IPS-NIHi7 (cell line): ENCODE measurements around the gene RANBP2.
A peak's percentile ranks its signal among the peaks of the same experiment; 100 is the strongest.
"Not testable (repeated sequence)": the region's sequence is repeated elsewhere in the genome, so short reads cannot be mapped to it uniquely, and the experiment has no call there.

Experiments used
- DNase-seq: peaks from one replicate; pipeline ENCODE4 v3.0.0; 2012; ENCODE audit warnings: mixed read lengths; ENCODE audit errors: extremely low spot score

The RANBP2 gene

DNA sequence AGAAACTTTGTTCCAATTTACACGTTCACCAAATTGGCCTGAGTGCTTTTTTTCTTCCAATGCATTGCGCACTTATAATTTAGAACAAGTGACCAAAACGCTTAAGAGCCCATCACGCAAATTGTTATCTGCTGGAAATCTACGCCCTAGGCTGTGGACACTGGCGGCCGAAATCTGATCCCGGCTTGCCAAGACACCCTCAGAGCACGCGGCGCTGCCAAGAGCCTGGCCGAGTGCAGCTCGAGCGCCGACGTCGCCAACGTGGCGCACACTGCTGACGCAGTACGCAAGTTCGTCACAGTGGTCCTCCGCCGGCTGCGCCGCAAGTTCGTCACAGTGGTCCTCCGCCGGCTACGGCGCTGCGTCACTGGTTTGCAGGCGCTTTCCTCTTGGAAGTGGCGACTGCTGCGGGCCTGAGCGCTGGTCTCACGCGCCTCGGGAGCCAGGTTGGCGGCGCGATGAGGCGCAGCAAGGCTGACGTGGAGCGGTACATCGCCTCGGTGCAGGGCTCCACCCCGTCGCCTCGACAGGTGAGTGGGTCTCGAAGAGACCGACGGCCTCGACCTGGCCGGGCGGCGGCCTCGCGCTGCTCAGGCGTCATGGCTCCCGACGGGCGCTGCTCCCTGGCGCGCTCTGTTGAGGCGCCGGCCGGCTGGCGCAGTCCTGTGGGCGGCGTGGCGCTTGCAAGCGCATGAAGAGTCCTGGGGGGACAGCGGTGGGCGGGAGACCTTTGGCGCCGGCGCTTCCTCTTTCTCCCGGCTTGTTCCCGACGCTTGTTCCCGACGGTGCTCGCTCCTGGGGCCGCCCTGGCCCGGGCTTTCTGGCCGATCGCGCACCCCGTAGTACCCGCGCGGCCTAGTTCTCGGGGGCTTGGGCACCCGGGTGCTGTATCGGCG is at the start of gene RANBP2:
Gene RANBP2, plus strand, starts transcription at position 334 of the 896 bp plus-strand sequence. Its CDS starts 125 bp downstream, at position 459.
- peak; percentile 92 for DNase-seq

DNA sequence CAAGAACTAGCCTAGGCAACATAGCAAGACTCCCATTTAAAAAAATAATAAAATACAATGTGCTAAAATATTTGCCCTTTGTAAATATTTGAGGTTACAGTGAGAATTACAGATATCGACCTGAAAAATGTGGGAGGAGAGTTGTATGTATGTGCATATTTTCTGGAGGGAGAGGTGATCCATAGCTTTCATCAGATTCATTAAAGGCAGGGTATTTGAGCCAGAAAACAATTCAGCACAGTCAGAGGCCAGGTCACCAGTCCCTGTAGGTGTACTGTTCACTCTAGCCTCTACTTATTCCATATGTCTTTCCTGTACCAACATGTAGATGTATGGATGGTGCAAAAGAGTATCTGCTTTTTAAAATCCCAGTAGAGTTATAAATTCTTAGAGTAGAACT is 49.0 kb upstream of the RANBP2 start:
- DNase-seq: not testable (repeated sequence)

DNA sequence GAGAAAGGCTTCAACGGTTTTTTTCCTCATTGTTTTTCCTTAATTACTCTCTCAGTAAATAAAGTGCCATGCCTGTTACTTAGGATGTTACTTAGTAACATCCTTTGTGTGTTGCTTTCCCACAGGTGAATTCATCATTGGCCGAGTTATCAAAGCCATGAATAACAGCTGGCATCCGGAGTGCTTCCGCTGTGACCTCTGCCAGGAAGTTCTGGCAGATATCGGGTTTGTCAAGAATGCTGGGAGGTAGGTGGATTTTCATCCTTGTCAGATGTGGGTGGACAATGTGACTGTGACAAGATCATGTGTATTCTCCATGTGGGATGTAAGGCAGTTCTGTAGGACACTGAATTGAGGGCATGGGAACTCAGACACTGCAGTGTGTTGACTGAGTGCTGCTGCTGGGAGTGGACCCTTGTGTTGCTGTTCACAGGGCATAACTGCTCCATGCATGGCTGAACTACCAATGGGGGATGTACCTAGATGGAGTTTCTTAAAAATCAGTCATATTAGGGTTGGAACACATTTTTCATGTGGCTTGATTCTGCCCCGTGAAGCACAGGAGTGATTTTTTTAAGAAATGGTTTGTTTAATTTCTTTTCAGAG is 47.0 kb upstream of the RANBP2 start:
- DNase-seq: not testable (repeated sequence)

DNA sequence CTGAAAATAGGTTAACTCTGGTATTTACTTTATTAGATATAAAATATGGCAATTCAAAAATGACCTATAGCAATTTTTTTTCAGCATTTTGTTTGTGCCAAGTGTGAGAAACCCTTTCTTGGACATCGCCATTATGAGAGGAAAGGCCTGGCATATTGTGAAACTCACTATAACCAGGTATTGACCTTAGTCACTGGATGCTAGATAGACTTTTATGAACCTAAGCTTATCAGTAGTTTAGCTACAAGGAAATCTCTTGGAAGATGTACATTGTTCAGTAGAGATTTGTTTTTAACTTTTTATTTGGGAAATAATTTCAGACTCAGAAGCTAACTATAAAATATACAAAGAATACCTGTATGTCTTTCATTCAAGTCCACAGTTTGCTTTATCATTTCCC is 42.8 kb upstream of the RANBP2 start:
- not testable (repeated sequence) for DNase-seq

DNA sequence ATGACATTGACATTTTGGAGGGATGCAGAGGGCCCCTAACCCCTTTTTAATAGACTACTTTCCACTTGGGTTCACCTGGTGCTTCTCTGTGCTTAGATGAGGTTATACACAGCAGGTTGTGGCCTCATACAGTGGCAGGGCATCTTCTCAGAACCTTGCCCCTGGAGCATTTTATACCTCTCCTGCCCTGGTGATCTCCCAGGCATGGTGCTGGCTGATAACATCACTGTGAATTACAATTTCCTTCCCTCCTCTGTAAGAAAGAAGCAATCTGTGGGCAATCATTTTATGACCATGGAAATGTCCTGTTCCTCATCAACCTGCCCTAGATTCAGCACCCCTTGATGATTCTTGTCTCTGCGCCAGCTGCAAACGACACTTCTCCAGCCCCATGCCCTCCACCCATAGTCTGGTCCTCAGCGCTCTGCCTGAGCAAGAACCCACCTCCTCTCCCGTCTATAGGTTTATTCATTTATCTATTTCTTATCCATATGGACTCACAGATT is 42.0 kb upstream of the RANBP2 start:
- DNase-seq: not testable (repeated sequence)

DNA sequence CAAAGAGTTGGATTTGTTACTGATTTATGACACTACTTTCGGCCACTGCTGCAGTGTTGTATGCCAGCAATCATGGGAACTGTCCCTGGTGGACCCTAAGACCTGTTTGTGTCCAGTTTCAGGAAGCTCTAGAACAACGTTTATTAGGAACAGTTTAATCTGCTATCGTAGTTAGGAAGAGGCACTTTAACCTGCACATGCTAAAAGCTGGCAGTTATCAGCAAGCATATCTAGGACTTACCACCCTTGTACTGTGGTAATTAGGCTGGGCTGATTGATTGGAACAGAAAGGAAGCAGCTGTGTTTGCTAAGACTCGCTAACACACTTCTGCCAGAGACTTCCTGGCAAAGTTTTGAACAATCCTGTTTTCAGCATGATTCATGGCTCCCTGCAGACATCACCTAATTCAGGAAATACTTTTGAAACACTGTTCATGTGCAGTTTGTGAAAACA is 41.1 kb upstream of the RANBP2 start:
- not testable (repeated sequence) for DNase-seq

DNA sequence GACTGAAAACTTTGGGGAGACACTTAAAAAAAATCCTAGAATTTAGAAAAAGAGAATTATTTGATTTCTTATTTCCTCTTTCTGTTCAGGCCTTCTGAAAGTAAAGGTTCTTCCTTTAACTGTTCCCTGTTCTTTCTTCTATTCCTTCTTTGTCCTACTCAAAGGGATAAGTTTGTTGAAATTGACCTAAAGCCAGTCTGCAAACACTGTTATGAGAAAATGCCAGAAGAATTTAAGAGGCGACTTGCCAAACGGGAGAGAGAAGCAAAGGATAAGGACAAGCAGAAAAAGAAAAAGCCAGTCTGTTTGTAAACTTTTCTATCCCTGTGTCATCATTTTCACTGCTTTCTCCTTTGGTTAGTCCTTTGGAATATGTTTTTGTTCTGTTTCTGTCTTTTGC is 38.5 kb upstream of the RANBP2 start:
- not testable (repeated sequence) for DNase-seq

DNA sequence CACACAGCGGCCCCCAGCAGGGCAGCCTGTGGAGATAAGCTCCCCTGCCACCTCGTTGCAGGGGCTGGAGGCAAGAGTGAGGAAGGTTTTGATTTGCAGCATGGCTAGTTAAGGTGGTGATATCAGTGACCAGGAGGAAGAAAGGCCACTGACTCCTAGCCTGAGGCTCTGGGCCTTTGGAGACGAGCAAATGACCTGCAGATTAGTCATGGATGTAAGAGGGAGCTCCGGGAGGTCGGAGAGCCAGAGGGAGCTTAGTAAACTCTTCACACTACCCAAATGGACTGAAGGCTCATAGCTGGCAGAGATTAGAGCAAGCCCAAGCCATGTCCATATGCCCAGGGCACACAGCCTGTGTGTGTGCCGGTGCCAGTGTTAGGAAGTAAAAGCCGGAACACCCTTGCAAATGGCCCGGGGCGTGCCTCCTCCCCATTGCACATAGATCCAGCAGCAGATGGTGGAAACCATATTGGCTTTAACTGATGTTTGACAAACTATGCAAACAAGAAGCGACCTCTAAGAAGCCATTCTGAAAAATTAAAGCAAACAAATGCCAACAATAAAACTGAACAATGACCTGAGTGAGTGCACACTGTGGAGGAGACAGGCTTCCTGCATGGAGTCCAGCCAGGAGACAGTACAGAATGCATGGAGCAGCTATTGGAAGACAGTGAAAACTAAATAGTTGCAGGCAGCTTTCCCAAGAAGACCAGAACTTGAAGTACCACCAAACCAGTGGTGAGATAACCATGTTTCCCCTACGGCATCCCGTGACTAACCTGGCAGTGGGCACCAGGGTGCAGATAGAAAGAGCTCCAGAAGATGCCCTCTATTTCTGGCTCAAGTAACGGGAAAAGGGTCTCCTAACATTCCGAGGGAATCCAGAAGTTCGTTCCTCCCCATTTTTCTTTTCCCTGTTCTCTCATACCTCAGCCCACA is 30.2 kb upstream of the RANBP2 start:
- not testable (repeated sequence) for DNase-seq

DNA sequence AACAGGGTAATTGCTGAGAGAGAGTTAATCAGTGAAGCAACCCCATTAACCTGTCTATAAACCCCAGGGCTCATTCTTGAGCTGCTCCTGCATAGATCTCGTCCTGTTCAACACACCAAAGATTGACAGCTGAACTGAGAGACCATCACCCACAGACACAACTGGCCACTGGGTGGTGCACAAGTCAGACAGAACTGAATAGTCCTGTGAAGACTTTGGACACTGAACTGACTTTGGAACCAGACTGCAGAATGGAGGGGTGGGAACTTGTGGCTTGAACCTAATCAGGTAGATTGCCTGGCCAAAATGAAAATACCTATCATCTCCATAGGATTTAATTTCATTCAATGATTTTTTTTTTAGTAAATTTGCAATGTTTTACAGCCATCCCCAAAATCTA is 29.3 kb upstream of the RANBP2 start:
- DNase-seq: not testable (repeated sequence)

DNA sequence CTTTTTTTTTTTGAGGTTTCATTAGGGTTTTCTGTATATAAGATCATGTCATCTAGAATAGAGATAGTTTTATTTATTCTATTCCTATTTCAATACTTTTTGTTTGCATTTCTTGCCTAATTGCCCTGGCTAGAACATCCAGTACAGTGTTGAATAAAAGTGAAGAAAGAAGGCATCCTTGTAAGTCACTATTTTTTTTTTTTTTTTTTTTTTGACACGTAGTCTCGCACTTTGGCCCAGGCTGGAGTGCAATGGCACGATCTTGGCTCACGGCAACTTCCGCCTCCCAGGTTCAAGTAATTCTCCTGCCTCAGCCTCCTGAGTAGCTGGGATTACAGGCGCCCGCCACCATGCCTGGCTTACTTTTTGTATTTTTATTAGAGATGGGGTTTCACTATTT is 27.8 kb upstream of the RANBP2 start:
- no peak for DNase-seq

DNA sequence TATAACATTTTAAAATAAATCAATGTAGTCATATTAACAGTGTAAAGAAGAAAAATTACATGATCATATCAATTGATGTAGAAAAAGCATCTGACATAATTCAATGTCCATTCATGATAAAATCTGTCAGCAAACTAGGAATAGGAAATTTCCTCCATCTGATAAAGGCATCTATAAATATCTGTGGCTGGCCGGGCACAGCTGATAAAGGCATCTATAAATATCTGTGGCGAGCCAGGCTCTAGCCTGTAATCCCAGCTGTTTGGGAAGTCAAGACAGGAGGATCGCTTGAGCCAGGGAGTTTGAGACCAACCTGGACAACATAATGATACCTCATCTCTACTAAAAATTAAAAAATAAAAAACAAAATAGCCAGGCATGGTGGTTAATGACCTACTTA is 18.1 kb upstream of the RANBP2 start:
- no peak for DNase-seq

DNA sequence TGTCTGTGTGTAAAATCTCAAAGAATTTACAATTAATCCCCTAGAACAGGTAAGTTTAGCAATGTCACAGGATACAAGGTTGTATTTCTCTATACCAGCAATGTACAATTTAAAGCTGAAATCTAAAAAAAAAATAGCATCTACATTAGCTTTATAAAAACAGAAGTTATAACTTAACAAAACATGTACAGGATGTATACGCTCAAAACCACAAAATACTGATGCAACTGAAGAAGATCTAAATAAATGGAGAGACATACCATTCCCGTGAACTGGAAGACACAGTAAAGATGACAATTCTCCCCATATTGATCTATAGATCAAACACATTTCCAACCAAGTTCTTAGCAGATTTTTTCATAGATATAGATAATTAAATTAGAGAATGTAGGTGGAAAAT is 17.5 kb upstream of the RANBP2 start:
- DNase-seq: no peak

DNA sequence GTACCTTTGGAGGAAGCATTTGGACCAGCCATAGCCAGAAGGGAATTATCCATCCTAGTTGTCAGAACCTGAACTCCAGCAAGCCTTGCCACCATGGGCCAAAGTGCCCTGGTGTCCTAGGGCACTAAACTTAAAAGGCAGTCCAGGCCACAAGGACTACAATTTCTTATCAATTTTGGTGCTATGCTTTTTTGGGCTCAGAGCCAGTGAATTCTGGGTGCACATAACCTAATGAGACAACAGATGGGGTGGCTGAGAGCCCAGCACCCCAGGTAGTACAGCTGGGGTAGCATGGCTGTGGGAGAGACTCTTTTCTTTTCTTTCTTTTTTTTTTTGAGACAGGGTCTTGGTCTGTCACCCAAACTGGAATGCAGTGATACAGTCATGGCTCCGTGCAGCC is 14.4 kb upstream of the RANBP2 start:
- no peak for DNase-seq

DNA sequence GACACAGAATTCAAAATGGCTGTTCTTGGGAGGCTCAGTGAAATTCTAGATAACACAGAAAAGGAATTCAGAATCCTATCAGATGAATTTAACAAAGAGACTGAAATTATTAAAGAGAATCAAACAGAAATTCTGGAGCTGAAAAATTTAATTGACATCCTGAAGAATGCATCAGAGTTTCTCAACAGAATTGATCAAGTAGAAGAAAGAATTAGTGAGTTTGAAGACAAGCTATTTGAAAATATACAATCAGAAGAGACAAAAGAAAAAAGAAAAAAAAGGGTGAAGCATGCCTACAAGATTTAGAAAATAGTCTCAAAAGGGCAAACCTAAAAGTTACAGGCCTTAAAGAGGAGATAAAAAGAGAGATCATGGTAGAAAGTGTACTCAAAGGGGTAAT is 12.0 kb upstream of the RANBP2 start:
- DNase-seq: no peak

DNA sequence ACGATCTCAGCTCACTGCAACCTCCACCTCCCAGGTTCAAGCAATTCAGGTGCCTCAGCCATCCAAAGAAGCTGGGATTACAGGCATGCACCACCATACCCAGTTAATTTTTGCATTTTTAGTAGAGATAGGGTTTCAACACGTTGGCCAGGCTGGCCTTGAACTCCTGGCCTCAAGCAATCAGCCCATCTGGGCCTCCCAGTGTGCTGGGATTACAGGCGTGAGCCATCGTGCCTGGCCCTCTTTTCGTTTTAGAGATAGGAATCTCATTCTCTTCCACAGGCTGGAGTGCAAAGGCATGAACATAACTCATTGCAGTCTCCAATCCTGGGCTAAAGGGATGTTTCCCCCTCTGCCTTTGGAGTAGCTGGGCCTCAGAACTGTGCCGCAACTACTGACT is 2.3 kb upstream of the RANBP2 start:
- DNase-seq: not testable (repeated sequence)

DNA sequence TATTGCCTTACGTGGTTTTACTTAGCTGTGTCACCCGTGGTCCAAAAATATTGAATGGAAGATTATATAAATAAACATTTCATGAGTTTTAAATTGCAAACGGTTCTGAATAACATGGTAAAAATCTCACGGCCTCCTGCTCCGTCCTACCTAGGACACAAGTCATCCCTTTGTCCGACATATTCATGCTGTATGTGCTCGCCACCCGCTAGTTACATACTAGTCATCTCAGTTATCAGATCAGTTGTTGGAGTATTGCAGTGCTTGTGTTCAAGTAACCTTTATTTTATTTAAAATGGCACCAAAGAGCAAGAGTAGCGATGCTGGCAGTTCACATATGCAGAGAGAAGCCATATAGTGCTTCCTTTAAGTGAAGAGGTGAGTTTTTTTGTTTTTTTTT is 6.8 kb downstream of the RANBP2 start:
- DNase-seq: not testable (repeated sequence)

DNA sequence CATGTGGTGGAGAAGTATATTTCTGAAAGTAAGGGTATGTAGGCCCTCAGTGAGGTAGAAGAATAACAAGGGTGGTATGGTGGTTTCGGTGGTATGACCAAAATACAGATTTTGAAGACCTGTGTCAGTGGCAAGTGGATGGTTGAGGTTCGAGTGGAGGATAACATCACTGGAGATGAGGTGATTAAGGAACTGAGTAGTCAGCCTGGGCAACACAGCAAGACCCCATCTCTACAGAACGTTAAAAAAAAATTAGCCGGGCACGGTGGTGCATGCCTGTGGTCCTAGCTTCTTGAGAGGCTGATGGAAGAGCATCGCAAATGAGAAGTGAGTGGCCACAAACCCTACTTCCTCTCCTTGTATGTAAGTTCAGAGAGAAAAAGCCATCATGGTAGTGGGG is 15.4 kb downstream of the RANBP2 start:
- DNase-seq: not testable (repeated sequence)

DNA sequence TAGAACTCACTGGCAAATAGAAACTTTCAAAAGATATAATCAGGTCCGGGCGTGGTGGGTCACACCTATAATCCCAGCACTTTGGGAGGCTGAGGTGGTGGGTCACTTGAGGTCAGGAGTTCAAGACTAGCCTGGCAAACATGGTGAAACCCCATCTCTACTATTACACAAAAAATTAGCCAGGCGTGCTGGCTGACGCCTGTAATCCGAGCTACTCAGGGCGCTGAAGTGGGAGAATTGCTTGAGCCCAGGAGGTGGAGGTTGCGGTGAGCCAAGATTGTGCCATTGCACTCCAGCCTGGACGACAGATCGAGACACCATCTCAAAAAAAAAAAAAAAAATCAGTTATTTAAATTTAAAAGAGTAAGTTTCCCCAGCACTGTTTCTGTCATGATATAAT is 38.7 kb downstream of the RANBP2 start:
- DNase-seq: not testable (repeated sequence)

DNA sequence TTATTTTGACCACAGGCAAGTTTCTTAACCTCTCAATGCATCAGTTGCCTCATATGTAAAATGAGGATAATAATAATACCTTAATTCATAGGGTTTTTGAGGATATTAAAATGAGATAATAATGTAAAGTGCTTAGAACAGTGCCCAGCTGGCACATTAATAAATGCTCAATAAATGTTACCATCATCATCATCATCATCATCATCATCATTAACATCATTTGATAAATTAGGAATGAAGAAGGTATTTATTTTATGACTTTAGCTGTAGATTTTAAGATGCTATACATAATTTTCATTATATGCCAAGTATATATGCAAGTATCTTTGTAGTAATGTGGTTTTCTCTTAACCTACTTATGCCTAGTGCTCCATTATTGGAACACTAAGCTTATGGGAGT is 43.3 kb downstream of the RANBP2 start:
- not testable (repeated sequence) for DNase-seq

DNA sequence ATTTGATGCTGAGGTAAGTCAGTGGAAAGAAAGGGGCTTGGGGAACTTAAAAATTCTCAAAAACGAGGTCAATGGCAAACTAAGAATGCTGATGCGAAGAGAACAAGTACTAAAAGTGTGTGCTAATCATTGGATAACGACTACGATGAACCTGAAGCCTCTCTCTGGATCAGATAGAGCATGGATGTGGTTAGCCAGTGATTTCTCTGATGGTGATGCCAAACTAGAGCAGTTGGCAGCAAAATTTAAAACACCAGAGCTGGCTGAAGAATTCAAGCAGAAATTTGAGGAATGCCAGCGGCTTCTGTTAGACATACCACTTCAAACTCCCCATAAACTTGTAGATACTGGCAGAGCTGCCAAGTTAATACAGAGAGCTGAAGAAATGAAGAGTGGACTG is 47.4 kb downstream of the RANBP2 start:
- not testable (repeated sequence) for DNase-seq

DNA sequence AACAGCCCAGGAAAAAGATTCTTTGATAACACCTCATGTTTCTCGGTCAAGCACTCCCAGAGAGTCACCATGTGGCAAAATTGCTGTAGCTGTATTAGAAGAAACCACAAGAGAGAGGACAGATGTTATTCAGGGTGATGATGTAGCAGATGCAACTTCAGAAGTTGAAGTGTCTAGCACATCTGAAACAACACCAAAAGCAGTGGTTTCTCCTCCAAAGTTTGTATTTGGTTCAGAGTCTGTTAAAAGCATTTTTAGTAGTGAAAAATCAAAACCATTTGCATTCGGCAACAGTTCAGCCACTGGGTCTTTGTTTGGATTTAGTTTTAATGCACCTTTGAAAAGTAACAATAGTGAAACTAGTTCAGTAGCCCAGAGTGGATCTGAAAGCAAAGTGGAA is 48.6 kb downstream of the RANBP2 start:
- not testable (repeated sequence) for DNase-seq

DNA sequence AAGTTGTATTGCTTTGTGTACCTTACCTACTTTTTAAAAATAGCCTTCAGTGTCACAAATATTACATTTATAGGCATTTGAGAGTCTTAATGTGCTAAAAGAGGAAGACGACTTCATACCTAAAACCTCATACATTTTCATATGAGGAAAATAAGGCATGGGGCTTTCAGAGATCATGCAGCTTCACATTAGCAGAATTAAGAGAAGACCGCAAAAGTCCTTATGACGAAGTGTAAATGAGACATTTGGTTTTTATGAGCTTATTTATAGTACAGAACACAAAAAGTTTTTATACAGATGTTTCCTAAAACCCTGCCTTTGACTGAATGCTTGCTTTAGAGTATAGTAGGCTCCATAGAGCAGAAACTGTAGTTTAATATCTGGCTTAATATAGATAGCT is 57.2 kb downstream of the RANBP2 start:
- DNase-seq: no peak
